Omental fat pad (tissue), 4 donors: ENCODE data around the gene HSF4. TPM values are rescaled to one million over a fixed set of nuclear protein-coding genes. Genes with fewer than 3 reads are reported as not detected.

Experiments
- ATAC-seq: fragments of 150-250 bp; one replicate; pipeline ENCODE4 v1.9.1; 2016; ENCODE audit warnings: mild to moderate bottlenecking, moderate library complexity; ENCODE audit not compliant: low FRiP score
- DNase-seq: peaks from one replicate; pipeline ENCODE4 v3.0.0-alpha.2; 2019; ENCODE audit warnings: low spot score
- total RNA-seq, 4 donors: library from RNA; depleted of rRNA; stranded (reverse); fragments of >200 nt; gene quantifications; one replicate each; pipeline ENCODE4 v1.1.0, GENCODE V29; 2016
- TF ChIP-seq, protein P1 (sequence below), 3 donors: fragments of 450-650 bp; IDR thresholded peaks; one replicate each; pipeline ENCODE4 v1.5.1; 2016 to 2017; ENCODE audit warnings: antibody characterized with exemption in 3 of 3, mild to moderate bottlenecking in 3 of 3, moderate library complexity in 2 of 3

Gene HSF4
- total RNA-seq, 4 donors from 2014 or later, result 21.2 to 77.2 (median 35.8) TPM

GRCh38 chr16:67128417-67128816 is 36.1 kb upstream of the HSF4 start:
- DNase-seq (no peak), ATAC-seq (no peak)
- TF ChIP-seq, protein P1, sequence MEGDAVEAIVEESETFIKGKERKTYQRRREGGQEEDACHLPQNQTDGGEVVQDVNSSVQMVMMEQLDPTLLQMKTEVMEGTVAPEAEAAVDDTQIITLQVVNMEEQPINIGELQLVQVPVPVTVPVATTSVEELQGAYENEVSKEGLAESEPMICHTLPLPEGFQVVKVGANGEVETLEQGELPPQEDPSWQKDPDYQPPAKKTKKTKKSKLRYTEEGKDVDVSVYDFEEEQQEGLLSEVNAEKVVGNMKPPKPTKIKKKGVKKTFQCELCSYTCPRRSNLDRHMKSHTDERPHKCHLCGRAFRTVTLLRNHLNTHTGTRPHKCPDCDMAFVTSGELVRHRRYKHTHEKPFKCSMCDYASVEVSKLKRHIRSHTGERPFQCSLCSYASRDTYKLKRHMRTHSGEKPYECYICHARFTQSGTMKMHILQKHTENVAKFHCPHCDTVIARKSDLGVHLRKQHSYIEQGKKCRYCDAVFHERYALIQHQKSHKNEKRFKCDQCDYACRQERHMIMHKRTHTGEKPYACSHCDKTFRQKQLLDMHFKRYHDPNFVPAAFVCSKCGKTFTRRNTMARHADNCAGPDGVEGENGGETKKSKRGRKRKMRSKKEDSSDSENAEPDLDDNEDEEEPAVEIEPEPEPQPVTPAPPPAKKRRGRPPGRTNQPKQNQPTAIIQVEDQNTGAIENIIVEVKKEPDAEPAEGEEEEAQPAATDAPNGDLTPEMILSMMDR (IDR thresholded peaks at IDR 0.05), result no peak

DNA sequence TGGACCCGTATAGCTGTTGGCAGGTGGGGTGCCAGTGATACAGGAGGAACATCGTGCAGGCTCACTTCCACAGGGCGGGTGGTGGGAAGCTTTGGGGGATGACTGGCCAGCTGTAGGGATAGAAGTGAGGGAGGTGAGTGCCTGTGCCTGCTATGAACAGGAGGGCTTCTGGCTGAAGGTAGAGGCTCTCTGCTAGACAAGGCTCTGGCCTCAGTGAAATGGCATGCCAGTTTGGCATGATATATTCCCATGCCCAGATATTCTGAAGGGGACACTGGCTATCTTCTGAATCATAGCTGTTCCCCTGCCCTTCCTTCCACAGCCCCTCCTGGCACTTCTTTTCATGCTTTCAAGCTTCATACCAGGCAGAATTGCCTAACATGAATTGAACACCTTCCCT is 35.7 kb upstream of the HSF4 start:
- DNase-seq, result no peak
- no peak for ATAC-seq
- TF ChIP-seq, protein P1 (IDR thresholded peaks at IDR 0.05), result no peak

DNA sequence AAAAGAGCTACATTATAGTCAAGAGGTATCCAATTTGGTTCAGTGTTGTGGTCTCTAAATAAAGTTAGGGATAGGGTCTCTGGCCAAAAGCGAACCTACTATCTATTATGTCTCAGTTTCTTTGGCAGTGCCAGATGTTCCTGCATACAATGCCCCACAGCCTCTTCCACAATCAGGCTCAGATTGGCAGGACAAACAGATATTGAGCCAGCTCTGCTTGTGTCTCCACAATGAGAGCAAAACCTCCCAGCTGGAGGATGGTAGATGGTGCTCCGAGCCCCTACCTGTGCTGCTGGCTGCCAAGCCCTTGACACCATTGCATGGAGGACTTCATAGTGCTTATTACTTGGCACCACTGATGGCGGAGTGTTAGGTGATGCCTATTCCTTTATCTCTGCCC is 35.1 kb upstream of the HSF4 start:
- DNase-seq (no peak), ATAC-seq (no peak)
- TF ChIP-seq, protein P1 (IDR thresholded peaks at IDR 0.05), result no peak

- TF ChIP-seq, protein P1 (IDR thresholded peaks at IDR 0.05), result no peak
- DNase-seq, result no peak
- no peak for ATAC-seq
Measured at GRCh38 chr16:67137605-67138004, 26.9 kb upstream of the HSF4 start.

DNA sequence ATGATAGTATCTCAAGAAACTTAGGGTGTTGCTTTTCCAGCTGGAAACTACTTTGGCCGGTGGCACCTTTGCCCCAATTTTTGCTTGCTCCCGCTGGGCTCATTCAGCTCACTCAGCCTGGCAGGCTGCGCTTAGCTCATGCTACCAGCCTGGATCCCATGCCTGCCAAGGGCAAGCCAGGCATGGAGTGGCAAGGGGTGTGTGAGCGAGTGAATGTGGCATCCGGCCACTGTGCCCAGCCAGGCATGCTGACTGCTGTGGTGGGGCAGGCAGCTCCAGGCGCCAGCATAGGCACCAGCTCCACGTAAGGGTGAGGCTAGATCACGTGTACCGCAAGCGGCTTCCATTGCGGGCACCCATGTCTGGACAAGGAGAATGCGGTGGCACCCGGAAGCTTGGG is 23.2 kb upstream of the HSF4 start:
- no peak for DNase-seq
- ATAC-seq, result no peak
- TF ChIP-seq, protein P1 (IDR thresholded peaks at IDR 0.05), result no peak

GRCh38 chr16:67142342-67142741 is 22.2 kb upstream of the HSF4 start:
- TF ChIP-seq, protein P1 (IDR thresholded peaks at IDR 0.05), result no peak
- DNase-seq (no peak), ATAC-seq (no peak)

GRCh38 chr16:67144943-67145342 is 19.6 kb upstream of the HSF4 start:
- no peak for ATAC-seq
- no peak for DNase-seq

More at GRCh38 chr16:67144943-67145342, 19.6 kb upstream of the HSF4 start:
- TF ChIP-seq, protein P1 (IDR thresholded peaks at IDR 0.05), result no peak
